Erythroblast (primary cell): ENCODE data around the gene FRRS1L.

Source experiments
- GATA1 ChIP-seq: IDR thresholded peaks from 2 replicates; pipeline ENCODE4 v1.6.1; 2011; ENCODE audit warnings: low read depth, mild to moderate bottlenecking, control low read depth, low read length, moderate library complexity
- POLR2A ChIP-seq: IDR thresholded peaks from 2 replicates; pipeline ENCODE4 v1.6.1; 2011; ENCODE audit warnings: mild to moderate bottlenecking, low read length

DNA sequence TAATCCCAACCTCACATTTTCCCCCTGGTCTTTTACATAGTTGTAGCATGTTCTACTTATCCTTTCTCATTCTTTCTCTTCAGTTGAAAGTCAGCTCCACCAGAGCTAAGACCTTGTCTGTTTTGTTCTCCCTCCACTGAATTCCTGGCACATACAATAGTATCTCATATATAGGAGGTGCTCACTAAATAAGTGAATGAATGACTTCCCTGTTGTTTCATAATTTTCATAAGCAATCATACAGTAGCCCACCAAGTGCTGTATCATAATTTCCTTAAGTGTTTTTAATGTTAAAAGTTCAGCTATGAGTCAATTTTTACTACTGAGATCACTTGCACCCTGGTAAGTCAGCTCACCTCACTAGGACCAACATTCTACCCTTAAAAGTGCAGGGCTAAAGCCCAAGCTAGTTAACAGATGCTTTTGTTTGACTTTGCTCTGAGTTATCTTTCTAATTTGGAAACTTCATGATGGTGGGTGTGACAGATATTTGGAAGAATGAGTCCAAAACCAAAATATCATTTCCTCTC, 74.9 kb downstream of the FRRS1L start:
- no peak for TF ChIP-seq POLR2A
- no peak for TF ChIP-seq GATA1
